Neural progenitor cell (in vitro differentiated cells): ENCODE results near the gene EDC3.

Source experiments
- CTCF ChIP-seq: fragments of 200-600 bp; sonication (generic); IDR thresholded peaks from 2 replicates; pipeline ENCODE4 v1.5.1; 2017; ENCODE audit warnings: antibody characterized with exemption, mild to moderate bottlenecking
- EZH2 ChIP-seq: fragments of 200-600 bp; sonication (generic); IDR thresholded peaks from 2 replicates; pipeline ENCODE4 v1.6.1; 2017; ENCODE audit warnings: antibody characterized with exemption, mild to moderate bottlenecking, moderate library complexity

DNA sequence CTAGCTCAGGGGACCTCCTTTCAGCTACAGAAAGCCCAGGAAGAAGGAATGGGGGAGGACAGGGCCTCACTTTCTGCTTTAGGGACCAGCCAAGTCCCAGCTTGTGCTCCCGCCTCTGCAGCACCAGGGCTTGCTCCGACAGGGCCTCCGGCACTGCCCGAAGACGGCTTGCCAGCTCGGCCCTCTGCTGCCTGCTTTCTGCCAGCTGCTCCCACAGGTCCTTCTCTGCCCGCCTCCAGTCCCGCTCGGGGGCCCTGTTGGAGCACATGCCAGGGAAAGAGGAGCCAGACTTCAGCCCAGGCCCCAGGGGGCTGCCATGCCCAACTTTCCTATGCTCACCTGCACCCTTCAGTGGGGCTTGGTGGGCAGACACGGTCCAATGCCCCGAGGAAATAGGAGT, 84.5 kb downstream of the EDC3 start:
- TF ChIP-seq CTCF (no peak), EZH2 (no peak)
